GM10266 (cell line): ENCODE data around the gene PPP1R14C.

Source experiments
- DNase-seq: peaks from one replicate; pipeline ENCODE4 v3.0.0; 2012; ENCODE audit errors: extremely low spot score
- TF ChIP-seq, protein P1 (sequence below): IDR thresholded peaks from 2 replicates; pipeline ENCODE4 v1.5.1; 2012; ENCODE audit warnings: mild to moderate bottlenecking, low read depth; ENCODE audit not compliant: control insufficient read depth, insufficient read depth; ENCODE audit errors: missing control alignments

Gene PPP1R14C

DNA sequence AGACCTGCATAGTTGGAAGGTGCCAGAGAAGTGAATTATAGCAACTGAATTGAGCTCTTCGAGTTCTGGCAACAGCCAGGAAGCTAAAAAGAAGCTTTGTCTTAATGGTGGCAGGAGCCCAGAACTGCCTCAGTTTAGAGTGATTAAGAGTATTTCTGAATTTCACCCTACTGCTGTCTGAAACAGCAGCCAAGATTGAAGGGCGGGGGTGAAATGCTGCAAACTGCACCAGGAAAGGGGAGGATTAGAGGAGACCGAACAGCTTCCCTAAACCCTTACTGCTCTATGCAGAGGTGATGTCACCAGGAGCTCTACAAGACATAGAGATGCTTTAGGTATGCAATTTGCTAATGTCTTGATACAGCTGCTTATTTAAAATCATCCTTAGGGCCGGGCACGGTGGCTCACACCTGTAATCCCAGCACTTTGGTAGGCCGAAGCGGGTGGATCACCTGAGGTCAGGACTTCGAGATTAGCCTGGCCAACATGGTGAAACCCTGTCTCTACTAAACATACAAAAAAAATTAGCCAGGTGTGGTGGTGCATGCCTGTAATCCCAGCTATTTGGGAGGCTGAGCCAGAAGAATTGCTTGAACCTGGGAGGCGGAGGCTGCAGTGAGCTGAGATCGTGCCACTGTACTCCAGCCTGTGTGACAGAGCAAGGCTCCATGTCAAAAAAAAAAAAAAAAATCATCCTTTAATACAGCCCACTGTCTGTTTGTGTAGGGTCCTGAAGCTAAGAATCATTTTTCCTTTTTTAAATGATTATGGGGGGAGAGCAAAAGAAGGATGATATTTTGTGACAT lies 134.3 kb downstream of the PPP1R14C start:
- no peak for DNase-seq
- TF ChIP-seq, protein P1, sequence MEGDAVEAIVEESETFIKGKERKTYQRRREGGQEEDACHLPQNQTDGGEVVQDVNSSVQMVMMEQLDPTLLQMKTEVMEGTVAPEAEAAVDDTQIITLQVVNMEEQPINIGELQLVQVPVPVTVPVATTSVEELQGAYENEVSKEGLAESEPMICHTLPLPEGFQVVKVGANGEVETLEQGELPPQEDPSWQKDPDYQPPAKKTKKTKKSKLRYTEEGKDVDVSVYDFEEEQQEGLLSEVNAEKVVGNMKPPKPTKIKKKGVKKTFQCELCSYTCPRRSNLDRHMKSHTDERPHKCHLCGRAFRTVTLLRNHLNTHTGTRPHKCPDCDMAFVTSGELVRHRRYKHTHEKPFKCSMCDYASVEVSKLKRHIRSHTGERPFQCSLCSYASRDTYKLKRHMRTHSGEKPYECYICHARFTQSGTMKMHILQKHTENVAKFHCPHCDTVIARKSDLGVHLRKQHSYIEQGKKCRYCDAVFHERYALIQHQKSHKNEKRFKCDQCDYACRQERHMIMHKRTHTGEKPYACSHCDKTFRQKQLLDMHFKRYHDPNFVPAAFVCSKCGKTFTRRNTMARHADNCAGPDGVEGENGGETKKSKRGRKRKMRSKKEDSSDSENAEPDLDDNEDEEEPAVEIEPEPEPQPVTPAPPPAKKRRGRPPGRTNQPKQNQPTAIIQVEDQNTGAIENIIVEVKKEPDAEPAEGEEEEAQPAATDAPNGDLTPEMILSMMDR: no peak

DNA sequence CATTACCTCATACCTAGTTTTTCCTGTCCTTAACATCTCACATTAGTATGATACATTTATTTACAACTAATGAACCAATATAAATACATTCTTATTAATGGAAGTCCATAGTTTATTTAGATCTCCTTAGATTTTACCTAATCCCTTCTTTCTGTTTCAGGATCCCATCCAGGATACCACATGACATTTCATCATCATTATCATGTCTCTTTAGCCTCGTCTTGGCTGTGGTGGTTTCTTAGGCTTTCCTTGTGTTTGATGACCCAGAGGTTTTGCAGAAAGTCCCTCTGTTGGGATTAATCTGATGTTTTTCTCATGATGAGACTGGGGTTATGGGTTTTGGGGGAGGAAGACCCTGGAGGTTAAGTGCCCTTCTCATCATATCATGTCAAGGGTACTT lies 136.7 kb downstream of the PPP1R14C start:
- DNase-seq: no peak

DNA sequence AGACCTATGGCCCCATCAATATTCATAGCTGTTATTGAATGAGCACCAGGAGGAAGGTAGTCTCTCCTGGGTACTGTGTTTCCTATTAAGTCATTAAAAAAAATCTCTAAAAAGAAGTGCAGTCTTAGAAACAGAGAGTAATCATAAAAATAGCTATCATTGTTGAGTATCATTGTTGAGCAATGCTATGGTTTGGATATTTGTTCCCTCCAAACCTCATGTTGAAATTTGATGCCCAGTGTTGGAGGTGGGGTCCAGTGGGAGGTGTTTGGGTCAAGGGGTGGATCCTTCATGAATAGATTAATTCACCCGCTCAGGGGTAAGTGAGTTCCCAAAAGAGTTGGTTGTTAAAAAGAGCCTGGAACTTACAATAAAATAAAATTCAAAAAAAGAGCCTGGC lies 137.9 kb downstream of the PPP1R14C start:
- TF ChIP-seq, protein P1: no peak
- DNase-seq: no peak

More for the DNA sequence above, 136.7 kb downstream of the PPP1R14C start:
- TF ChIP-seq, protein P1: no peak

DNA sequence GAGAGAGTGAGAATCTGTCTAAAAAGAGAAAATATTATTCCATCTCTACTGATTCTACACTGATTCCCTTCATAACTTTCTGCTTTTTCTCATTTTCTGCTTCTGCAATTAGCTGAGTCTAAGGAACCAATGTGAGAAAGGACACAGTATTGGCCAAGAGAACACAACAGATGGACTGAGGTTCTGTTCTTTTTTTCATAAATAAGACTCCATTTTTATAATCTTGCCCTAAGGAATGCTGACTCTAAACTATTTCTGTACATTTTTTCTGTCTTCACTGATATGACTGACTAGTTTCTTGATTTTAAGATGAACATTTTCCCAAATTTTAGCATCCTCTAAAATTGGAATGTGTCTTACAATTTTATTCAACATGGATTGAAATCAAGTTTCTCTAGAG lies 138.9 kb downstream of the PPP1R14C start:
- TF ChIP-seq, protein P1: no peak
- DNase-seq: no peak

DNA sequence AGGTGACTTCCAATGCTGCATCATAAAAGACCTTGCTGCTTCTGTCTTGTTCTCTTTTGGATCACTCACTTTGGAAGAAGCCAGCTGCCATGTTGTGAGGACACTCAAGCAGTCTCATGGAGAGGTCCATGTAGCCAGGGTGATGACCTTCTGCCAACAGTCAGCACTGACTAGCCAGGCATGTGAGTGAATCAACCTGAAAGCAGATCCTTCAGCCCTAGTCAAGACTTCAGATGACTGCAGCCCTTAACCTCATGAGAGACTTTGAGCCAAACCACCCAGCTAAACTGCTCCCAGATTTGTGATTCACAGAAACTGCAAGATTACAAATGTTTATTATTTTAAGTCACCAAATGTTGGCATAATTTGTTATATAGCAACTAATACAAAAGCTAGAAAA lies 140.0 kb downstream of the PPP1R14C start:
- no peak for DNase-seq
- TF ChIP-seq, protein P1: no peak

DNA sequence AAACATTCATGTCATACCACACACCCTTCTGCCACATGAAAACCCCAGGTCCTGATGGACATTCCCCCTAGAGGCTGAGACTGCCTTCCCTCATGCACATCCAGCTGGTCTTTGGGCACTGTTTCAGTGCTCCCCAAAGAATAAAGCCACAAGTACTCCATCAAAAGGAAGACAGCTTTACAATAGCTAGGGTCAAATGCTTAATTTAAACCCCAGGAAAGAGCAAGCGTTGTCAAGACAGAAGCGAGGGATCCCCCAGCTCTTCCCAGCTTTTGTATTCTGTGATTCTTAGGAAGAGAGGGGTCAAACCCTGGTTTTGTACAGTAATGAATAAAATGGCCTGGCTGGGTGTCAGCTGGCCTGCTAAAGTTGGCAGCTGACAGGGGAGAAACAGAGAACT lies 143.6 kb downstream of the PPP1R14C start:
- no peak for DNase-seq
- TF ChIP-seq, protein P1: no peak

DNA sequence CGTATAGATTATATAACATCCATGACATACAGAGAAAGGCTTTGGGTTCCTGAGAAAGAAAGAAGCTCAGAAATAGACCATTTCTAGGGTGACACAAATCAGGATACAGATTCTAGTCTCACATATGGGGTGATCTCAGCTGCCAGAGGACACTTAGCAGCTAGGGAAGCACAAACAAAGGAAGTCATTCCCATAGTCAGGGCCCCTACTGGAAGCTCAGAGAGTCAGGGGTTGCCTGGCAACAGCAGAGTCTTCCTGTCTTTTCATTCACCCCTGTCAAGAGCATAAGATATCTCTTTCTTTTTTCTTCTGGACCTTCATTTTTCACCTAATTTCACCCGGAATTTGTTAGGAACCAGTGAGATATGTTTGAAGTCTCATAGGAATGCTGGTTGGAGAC lies 144.1 kb downstream of the PPP1R14C start:
- DNase-seq: no peak
- TF ChIP-seq, protein P1: no peak
